HG02759 (cell line): ENCODE measurements around the gene COX20.
"Not testable (repeated sequence)": the region's sequence is repeated elsewhere in the genome, so short reads cannot be mapped to it uniquely, and the experiment has no call there.

ENCODE experiments used
- ATAC-seq: cut with Tn5 transposase; IDR thresholded peaks from one replicate; pipeline ENCODE4 v1.9.1; 2021; ENCODE audit warnings: mild to moderate bottlenecking, moderate library complexity; ENCODE audit not compliant: unreplicated experiment

Gene COX20

DNA sequence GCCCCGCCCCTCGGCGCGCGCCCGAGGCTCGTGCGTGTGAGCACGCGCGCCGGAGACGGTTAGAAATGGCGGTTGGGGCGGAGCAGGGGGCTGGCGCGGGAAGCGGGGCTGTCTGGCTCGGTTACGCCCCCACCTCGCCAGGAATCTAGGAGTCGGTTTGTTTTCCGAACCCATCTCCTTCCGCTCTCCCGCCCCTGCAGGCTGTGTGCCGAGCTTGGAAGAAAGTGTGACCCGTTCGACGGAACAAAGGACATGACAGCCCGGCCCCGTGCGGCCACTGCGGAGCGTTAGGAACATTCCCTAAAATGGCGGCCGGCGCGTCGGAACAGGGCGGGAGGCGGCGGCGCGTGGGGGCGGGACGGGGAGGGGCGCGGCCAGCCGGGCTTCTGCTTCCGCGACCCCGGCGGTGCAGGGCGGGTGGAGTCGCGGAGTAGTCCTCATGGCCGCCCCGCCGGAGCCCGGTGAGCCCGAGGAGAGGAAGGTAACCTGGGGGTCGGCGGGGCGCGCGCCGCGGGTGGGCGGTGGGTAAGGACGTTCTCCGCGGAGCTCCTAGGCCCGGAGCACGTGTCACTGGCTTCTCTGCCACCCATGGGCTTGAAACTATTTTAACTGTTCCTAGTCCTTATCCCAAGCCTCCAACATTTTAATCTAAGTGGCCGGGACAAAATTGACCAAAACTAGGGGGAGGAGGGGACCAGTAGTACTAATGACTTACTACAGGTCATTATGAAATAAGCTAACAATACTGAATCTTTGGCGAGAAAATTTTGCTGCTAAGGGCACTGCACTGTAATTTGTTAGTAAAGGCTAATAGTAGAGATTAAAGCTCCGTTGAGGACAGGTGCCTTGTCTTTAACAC lies at the start of gene COX20:
COX20 (plus strand) TSS at position 383 of the 859 bp plus-strand sequence; CDS start at position 440, 57 bp downstream.
- peak; percentile 75 for ATAC-seq

- ATAC-seq = no peak
These were observed 46.8 kb upstream of the COX20 start for GRCh38 chr1:244788493-244789275.

GRCh38 chr1:244789276-244789580 lies 46.2 kb upstream of the COX20 start:
- ATAC-seq = no peak

- no peak for ATAC-seq
These were observed 45.7 kb upstream of the COX20 start for GRCh38 chr1:244789731-244790130.

DNA sequence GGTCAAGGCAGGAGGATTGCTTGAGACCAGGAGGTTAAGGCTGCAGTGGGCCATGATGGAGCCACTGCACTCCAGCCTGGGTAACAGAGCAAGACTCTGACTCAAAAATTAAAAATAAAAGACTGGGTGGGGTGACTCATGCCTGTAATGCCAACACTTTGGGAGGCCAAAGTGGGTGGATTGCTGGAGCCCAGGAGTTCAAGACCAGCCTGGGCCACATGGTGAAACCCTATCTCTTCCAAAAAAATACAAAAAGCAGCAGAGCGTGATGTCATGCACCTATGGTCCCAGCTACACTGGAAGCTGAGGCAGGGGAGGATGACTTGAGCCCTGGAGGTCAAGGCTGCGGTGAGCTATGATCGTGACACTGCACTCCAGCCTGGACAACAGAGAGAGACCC lies 44.4 kb upstream of the COX20 start:
- ATAC-seq = no peak

DNA sequence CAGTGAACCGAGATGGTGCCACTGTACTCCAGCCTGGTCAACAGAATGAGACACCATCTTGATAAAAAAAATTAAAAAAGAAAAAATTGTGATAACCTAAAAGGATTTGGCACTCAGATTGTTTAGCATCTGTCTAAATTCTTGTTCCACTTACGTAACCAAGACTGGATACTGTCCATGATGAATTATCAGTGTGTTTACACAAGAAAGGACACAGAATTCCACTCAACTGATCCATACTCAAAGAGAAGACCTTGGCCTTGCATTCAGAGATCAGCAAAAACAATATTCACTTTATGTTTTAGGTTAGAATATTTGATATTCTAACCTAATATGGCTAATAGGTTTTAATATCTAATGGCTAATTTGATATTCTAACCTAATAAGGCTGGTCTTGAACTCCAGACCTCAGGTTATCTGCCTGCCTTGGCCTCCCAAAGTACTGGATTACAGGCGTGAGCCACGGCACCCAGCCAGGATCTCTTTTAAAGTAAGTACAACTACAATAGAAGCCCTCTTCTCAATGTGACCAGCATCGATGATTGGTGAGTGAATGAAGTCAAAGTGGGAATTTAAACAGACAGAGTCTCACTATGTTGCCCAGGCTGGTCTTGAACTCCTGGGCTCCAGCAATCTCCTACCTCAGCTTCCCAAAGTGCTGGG lies 43.1 kb upstream of the COX20 start:
- ATAC-seq = no peak

DNA sequence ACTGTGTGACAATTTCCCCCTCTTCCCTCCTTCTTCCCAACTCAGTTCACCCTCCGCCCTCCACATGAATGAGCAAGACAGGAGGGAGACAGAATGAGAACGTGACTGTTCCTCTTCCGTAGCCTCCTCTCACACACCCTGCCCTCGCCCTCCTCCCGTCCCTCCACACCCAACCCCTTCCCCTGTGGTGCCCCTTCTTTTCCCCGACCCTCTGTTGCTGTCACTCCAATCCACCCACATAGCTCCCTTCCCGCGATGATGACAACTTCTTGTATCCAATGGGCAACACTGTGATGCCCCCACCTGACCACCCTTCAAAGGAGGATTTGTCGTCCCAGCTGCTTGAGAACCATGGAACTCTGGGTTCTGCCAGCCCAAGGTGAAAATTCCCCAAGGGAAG lies 41.4 kb upstream of the COX20 start:
- ATAC-seq = no peak

- ATAC-seq = not testable (repeated sequence)
These were observed 40.9 kb upstream of the COX20 start for GRCh38 chr1:244794516-244794915.

DNA sequence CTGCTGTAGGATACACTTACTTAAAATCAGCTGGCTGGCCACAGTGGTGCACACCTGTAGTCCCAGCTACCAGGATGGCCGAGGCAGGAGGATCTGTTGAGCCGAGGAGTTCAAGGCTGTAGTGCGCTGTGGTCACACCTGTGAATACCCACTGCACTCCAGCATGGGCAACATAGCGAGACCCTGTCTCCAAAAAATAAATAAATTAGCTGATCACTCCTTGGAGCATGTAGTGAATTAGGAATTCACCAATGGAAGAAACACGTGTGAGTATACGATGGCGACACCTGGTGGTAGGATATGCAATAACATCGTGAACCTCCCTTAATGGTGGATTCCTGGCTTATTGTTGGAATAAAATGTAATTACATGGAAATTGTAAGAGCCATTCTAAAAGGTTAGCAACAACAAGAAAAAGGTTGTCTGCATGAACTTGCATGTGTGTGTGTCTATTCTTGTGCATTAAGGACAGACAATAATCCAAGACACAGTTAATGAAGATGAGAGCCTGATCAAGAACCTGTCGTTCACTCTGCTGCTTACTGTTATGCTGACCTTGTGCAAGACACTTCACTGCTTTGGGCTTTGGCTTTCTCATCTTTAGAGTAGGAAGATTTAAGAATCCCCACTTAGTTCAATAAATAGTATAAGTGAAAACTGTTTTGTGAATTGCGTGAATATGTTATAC lies 38.6 kb upstream of the COX20 start:
- no peak for ATAC-seq

- ATAC-seq = no peak
These were observed 34.6 kb upstream of the COX20 start for GRCh38 chr1:244800821-244801220.

GRCh38 chr1:244801246-244801645 lies 34.2 kb upstream of the COX20 start:
- peak; percentile 81 for ATAC-seq

GRCh38 chr1:244802041-244802440 lies 33.4 kb upstream of the COX20 start:
- ATAC-seq = no peak

- no peak for ATAC-seq
These were observed 32.8 kb upstream of the COX20 start for GRCh38 chr1:244802556-244803239.

GRCh38 chr1:244804841-244805240 lies 30.6 kb upstream of the COX20 start:
- ATAC-seq = no peak

- no peak for ATAC-seq
These were observed 28.3 kb upstream of the COX20 start for GRCh38 chr1:244807138-244807537.

GRCh38 chr1:244810221-244810620 lies 25.2 kb upstream of the COX20 start:
- ATAC-seq = no peak

GRCh38 chr1:244813327-244813726 lies 22.1 kb upstream of the COX20 start:
- no peak for ATAC-seq

GRCh38 chr1:244815600-244816099 lies 19.8 kb upstream of the COX20 start:
- peak; percentile 32 for ATAC-seq

GRCh38 chr1:244817415-244817894 lies 18.0 kb upstream of the COX20 start:
- ATAC-seq = no peak

GRCh38 chr1:244820131-244820530 lies 15.3 kb upstream of the COX20 start:
- no peak for ATAC-seq
